Measurements from ENCODE around the gene CDC42BPG.

The CDC42BPG gene

GRCh38 chr11:64839887-64840782 lies 4.3 kb downstream of the CDC42BPG start:
- H3K4me3 Mint-ChIP-seq, result no peak overlapping the region
- H3K27me3 Mint-ChIP-seq (ENCODE audit: low read depth, poor library complexity), result peaks cover 7% of the 10 kb centered on the region
- H3K4me1 Mint-ChIP-seq, result peaks cover 25% of the 10 kb centered on the region
- no peaks in the 10 kb centered on the region for H3K9me3 Mint-ChIP-seq
- no peak for TF ChIP-seq CTCF (IDR thresholded peaks at IDR 0.05)
- no peak overlapping the region for H3K27ac Mint-ChIP-seq
- no peak for DNase-seq
- no peaks in the 10 kb centered on the region for H3K36me3 Mint-ChIP-seq (ENCODE audit: low read depth)

DNA sequence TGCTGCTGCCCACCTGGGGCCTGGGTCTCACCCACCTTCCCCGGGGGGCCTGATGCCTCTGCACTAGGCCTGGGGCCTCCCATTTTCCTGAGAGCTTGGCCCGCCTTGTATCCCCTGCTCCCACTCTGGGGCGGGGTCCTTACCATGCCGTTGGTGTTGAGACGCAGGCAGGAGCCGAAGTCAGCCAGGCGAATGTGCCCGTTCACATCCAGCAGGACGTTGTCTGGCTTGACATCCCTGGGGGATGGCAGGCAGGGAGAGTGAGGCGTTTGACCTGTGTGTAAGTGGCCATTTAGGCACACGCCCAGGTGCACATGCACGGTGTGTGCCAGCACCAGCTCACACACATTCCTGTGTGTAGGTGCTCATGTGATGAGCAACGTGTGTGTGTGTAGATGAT lies 5.1 kb downstream of the CDC42BPG start:
- DNase-seq, result no peak
- Mint-ChIP-seq H3K36me3 (ENCODE audit: low read depth) (no peaks in the 10 kb centered on the region), H3K27me3 (ENCODE audit: low read depth, poor library complexity) (peaks cover 6% of the 10 kb centered on the region), H3K27ac (no peak overlapping the region), H3K9me3 (no peaks in the 10 kb centered on the region), H3K4me3 (no peak overlapping the region), H3K4me1 (peaks cover 25% of the 10 kb centered on the region)
- no peak for TF ChIP-seq CTCF (IDR thresholded peaks at IDR 0.05)

DNA sequence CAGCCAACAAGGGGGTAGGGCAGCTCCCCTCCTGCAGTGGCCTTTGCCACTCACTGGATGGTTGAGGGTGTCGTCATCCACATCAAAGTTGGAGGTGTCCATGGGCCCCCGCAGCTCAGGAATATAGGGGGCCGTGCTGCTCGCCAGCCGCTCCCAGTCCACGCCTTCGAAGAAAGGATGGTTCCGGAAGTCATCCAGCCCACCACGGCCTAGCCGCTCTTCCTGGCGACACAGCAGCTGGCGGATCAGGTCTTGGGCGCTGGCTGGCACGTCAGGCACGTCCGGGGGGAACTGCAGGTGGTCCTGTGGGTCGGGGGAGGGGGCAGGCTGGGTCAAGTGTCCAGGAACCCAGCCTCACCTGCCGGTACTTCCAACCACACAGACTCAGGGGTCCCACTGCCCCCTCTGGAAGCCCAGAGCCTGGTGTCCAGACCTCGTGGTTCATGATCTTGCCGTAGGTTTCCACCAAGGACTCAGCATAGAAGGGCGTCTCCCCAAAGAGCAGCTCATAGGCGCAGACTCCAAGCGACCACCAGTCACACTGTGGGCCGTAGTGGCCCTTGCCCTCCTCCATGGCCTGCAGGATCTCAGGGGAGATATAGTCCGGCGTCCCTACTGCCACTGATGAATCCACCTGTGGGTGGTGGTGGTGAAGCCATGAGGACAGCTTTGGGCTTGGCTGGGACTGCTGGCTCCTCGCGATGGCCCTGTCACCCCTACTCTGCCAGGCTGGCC lies 5.7 kb downstream of the CDC42BPG start:
- H3K4me1 Mint-ChIP-seq, result peaks cover 20% of the 10 kb centered on the region
- DNase-seq, result no peak
- H3K4me3 Mint-ChIP-seq, result no peak overlapping the region

DNA sequence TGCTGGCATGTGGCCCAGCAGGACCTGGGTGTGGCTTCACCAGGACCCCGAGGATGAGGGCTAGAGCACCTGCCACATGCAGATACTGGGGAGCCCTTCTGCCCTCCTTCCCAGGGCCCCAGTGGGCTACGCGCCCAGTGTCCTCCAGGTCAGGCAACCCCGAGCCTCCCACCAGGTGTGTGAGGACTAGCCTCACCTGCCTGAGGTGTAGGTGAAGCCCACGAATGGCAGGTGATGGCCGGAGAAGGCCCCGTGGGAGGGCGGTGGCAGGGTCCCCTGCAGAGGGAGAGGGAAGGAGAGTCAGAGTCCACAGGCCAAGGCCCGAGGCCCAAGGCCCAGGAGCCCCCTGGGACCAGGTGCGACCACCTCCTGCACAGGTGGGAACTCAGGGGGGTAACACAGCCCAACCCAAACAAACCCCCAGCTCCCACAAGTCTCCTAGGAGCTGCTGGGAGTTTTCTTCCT lies 6.5 kb downstream of the CDC42BPG start:
- H3K4me3 Mint-ChIP-seq, result no peak overlapping the region
- peaks cover 12% of the 10 kb centered on the region for H3K4me1 Mint-ChIP-seq
- DNase-seq, result no peak
- no peak overlapping the region for H3K27ac Mint-ChIP-seq
- TF ChIP-seq CTCF (IDR thresholded peaks at IDR 0.05), result no peak
- H3K27me3 Mint-ChIP-seq (ENCODE audit: low read depth, poor library complexity), result peaks cover under 1% of the 10 kb centered on the region
- no peaks in the 10 kb centered on the region for H3K36me3 Mint-ChIP-seq (ENCODE audit: low read depth)
- H3K9me3 Mint-ChIP-seq, result no peaks in the 10 kb centered on the region

More for the DNA sequence above, 5.7 kb downstream of the CDC42BPG start:
- TF ChIP-seq CTCF (IDR thresholded peaks at IDR 0.05), result no peak
- H3K9me3 Mint-ChIP-seq, result no peaks in the 10 kb centered on the region
- no peaks in the 10 kb centered on the region for H3K36me3 Mint-ChIP-seq (ENCODE audit: low read depth)
- no peak overlapping the region for H3K27ac Mint-ChIP-seq
- H3K27me3 Mint-ChIP-seq (ENCODE audit: low read depth, poor library complexity), result peaks cover 6% of the 10 kb centered on the region

DNA sequence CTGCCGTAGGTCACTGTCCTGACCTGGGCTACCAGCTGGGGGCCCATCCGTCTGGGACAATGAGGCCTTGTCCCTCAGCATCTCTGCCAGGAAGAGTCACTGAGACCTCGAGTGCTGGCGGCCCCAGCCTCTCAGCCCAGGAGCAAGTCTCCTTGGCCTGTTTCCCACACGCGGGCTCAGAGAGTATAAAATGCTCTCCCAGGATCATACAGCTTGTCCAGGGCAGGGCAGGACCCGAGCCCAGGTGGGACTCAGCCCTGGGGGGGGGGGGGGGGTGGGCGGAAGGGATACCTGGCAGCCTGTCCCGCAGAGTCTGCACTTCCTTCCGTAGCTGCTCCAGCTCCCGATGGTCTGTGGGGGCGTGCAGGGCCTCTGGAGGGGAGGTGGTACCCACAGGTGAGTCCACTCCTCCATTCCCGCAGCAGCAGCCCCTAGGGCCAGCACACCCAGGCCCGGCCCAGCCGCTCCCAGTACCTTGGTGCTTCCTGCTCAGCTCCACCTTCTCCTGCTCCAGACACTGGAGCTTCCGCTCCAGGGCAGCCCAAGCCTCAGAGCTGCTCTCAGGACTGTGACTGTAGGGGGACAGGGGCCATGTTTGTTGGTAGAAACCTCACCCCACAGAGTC lies 7.9 kb downstream of the CDC42BPG start:
- peaks cover under 1% of the 10 kb centered on the region for H3K4me1 Mint-ChIP-seq
- no peaks in the 10 kb centered on the region for H3K27me3 Mint-ChIP-seq (ENCODE audit: low read depth, poor library complexity)
- DNase-seq, result no peak
- H3K36me3 Mint-ChIP-seq (ENCODE audit: low read depth), result no peaks in the 10 kb centered on the region
- H3K27ac Mint-ChIP-seq, result no peak overlapping the region
- H3K4me3 Mint-ChIP-seq, result no peak overlapping the region
- TF ChIP-seq CTCF (IDR thresholded peaks at IDR 0.05), result no peak
- no peaks in the 10 kb centered on the region for H3K9me3 Mint-ChIP-seq

Data from nephron progenitor cell (in vitro differentiated cells).